RWPE2 (cell line): ENCODE measurements around the gene KSR1.

Source experiments
- ATAC-seq: fragments of 200-7000 bp; cut with Tn5 transposase; 3 replicates; pipeline ENCODE4 v1.9.1; 2021; ENCODE audit warnings: low read depth
- DNase-seq: peaks from one replicate; pipeline ENCODE4 v3.0.0-alpha.2; 2020; ENCODE audit warnings: low spot score
- H3K27ac ChIP-seq: fragments of 450-650 bp; 2 replicates; pipeline ENCODE4 v1.5.1; 2017; ENCODE audit warnings: mild to moderate bottlenecking; ENCODE audit not compliant: poor library complexity, severe bottlenecking
- H3K27me3 ChIP-seq: fragments of 250-450 bp; sonication (Bioruptor Pico); 2 replicates; pipeline ENCODE4 v1.5.1; 2021; ENCODE audit warnings: mild to moderate bottlenecking, moderate library complexity; ENCODE audit not compliant: insufficient read depth, poor library complexity, severe bottlenecking
- H3K36me3 ChIP-seq: fragments of 250-450 bp; sonication (Bioruptor Pico); 2 replicates; pipeline ENCODE4 v1.5.1; 2020; ENCODE audit warnings: low read depth, mild to moderate bottlenecking, moderate library complexity
- H3K4me1 ChIP-seq: fragments of 250-450 bp; sonication (Bioruptor Pico); 2 replicates; pipeline ENCODE4 v1.5.1; 2021; ENCODE audit warnings: mild to moderate bottlenecking, moderate library complexity; ENCODE audit not compliant: insufficient read depth, poor library complexity, severe bottlenecking
- H3K4me3 ChIP-seq: fragments of 250-450 bp; sonication (Bioruptor Pico); 2 replicates; pipeline ENCODE4 v1.5.1; 2021; ENCODE audit warnings: mild to moderate bottlenecking, moderate library complexity; ENCODE audit not compliant: severe bottlenecking
- H3K9me3 ChIP-seq: fragments of 250-450 bp; sonication (Bioruptor Pico); 2 replicates; pipeline ENCODE4 v1.5.1; 2021; ENCODE audit warnings: mild to moderate bottlenecking, moderate library complexity; ENCODE audit not compliant: severe bottlenecking
- CTCF ChIP-seq: fragments of 450-650 bp; IDR thresholded peaks from one replicate; pipeline ENCODE4 v1.5.1; 2017; ENCODE audit warnings: mild to moderate bottlenecking, moderate library complexity; ENCODE audit not compliant: poor library complexity, severe bottlenecking

Gene KSR1

GRCh38 chr17:27562777-27563455 lies 106.7 kb downstream of the KSR1 start:
- no peak overlapping the region for H3K27ac ChIP-seq
- DNase-seq (no peak), ATAC-seq (no peak)
- no peaks in the 10 kb centered on the region for H3K27me3 ChIP-seq
- H3K4me3 ChIP-seq = no peak overlapping the region
- no peaks in the 10 kb centered on the region for H3K9me3 ChIP-seq
- no peaks in the 10 kb centered on the region for H3K36me3 ChIP-seq
- peaks cover 14% of the 10 kb centered on the region for H3K4me1 ChIP-seq
- no peak for TF ChIP-seq CTCF

- Histone ChIP-seq H3K27me3 (no peaks in the 10 kb centered on the region), H3K36me3 (no peaks in the 10 kb centered on the region), H3K27ac (no peak overlapping the region), H3K4me3 (no peak overlapping the region), H3K4me1 (peaks cover 14% of the 10 kb centered on the region), H3K9me3 (no peaks in the 10 kb centered on the region)
- ATAC-seq (no peak), DNase-seq (no peak)
- TF ChIP-seq CTCF = no peak
Measured at GRCh38 chr17:27563532-27563931, 107.3 kb downstream of the KSR1 start.

GRCh38 chr17:27564463-27564862 lies 108.2 kb downstream of the KSR1 start:
- Histone ChIP-seq H3K27ac (no peak overlapping the region), H3K9me3 (no peaks in the 10 kb centered on the region), H3K27me3 (no peaks in the 10 kb centered on the region), H3K4me1 (peaks cover 14% of the 10 kb centered on the region), H3K4me3 (no peak overlapping the region), H3K36me3 (no peaks in the 10 kb centered on the region)
- DNase-seq = no peak
- TF ChIP-seq CTCF = no peak
- ATAC-seq = no peak

GRCh38 chr17:27565874-27566670 lies 109.8 kb downstream of the KSR1 start:
- ATAC-seq = no peak
- no peak for DNase-seq
- H3K4me1 ChIP-seq = no peaks in the 10 kb centered on the region
- no peak for TF ChIP-seq CTCF
- no peaks in the 10 kb centered on the region for H3K36me3 ChIP-seq
- H3K27ac ChIP-seq = no peak overlapping the region
- H3K4me3 ChIP-seq = no peak overlapping the region
- no peaks in the 10 kb centered on the region for H3K27me3 ChIP-seq
- no peaks in the 10 kb centered on the region for H3K9me3 ChIP-seq
